Measurements from ENCODE around the gene SCARB2. TPM values are rescaled to one million over a fixed set of nuclear protein-coding genes. Genes with fewer than 3 reads are reported as not detected.

Gene SCARB2
- total RNA-seq, 1 donor = 200 TPM

GRCh38 chr4:76256032-76256431, 42.4 kb upstream of the SCARB2 start:
- Histone ChIP-seq H3K9me3 (ENCODE audit: low read depth, low read length) (no peaks in the 10 kb centered on the region), H3K4me1 (ENCODE audit: insufficient read depth, low read length) (peaks cover 3% of the 10 kb centered on the region), H3K27ac (ENCODE audit: low read depth, low read length) (no peak overlapping the region), H3K4me2 (ENCODE audit: insufficient read depth, low read length) (no peak overlapping the region), H2AFZ (ENCODE audit: low read length) (no peak overlapping the region), H3K79me2 (ENCODE audit: insufficient read depth, low read length) (no peaks in the 10 kb centered on the region), H3K27me3 (ENCODE audit: insufficient read depth, low read length) (peaks cover 47% of the 10 kb centered on the region), H4K20me1 (ENCODE audit: insufficient read depth, low read length) (no peaks in the 10 kb centered on the region), H3K4me3 (ENCODE audit: insufficient read depth, low read length) (no peak overlapping the region), H3K36me3 (ENCODE audit: insufficient read depth, low read length) (no peaks in the 10 kb centered on the region)
- DNase-seq (ENCODE audit: insufficient read length, low spot score, missing footprints) = no peak
- no peak for TF ChIP-seq CTCF (IDR thresholded peaks at IDR 0.05; ENCODE audit: extremely low read depth, low read depth, low read length)

- no peaks in the 10 kb centered on the region for H4K20me1 ChIP-seq (ENCODE audit: insufficient read depth, low read length)
- H3K27me3 ChIP-seq (ENCODE audit: insufficient read depth, low read length) = peaks cover 70% of the 10 kb centered on the region
- no peak overlapping the region for H3K27ac ChIP-seq (ENCODE audit: low read depth, low read length)
- H3K4me3 ChIP-seq (ENCODE audit: insufficient read depth, low read length) = no peak overlapping the region
- H3K4me1 ChIP-seq (ENCODE audit: insufficient read depth, low read length) = peaks cover 4% of the 10 kb centered on the region
- no peak overlapping the region for H3K4me2 ChIP-seq (ENCODE audit: insufficient read depth, low read length)
- H2AFZ ChIP-seq (ENCODE audit: low read length) = no peak overlapping the region
- no peaks in the 10 kb centered on the region for H3K79me2 ChIP-seq (ENCODE audit: insufficient read depth, low read length)
- no peak for TF ChIP-seq CTCF (IDR thresholded peaks at IDR 0.05; ENCODE audit: extremely low read depth, low read depth, low read length)
- H3K36me3 ChIP-seq (ENCODE audit: insufficient read depth, low read length) = no peaks in the 10 kb centered on the region
- no peak for DNase-seq (ENCODE audit: insufficient read length, low spot score, missing footprints)
- H3K9me3 ChIP-seq (ENCODE audit: low read depth, low read length) = no peaks in the 10 kb centered on the region
Measured at GRCh38 chr4:76253511-76253910, 39.9 kb upstream of the SCARB2 start.

- Histone ChIP-seq H4K20me1 (ENCODE audit: insufficient read depth, low read length) (no peaks in the 10 kb centered on the region), H3K4me1 (ENCODE audit: insufficient read depth, low read length) (peaks cover 4% of the 10 kb centered on the region), H3K4me3 (ENCODE audit: insufficient read depth, low read length) (peak overlapping the region; percentile 72), H3K27ac (ENCODE audit: low read depth, low read length) (no peak overlapping the region), H3K79me2 (ENCODE audit: insufficient read depth, low read length) (no peaks in the 10 kb centered on the region), H3K9me3 (ENCODE audit: low read depth, low read length) (no peaks in the 10 kb centered on the region), H3K36me3 (ENCODE audit: insufficient read depth, low read length) (no peaks in the 10 kb centered on the region), H2AFZ (ENCODE audit: low read length) (no peak overlapping the region), H3K27me3 (ENCODE audit: insufficient read depth, low read length) (peaks cover 71% of the 10 kb centered on the region), H3K4me2 (ENCODE audit: insufficient read depth, low read length) (peak overlapping the region; percentile 95)
- DNase-seq (ENCODE audit: insufficient read length, low spot score, missing footprints) = no peak
- TF ChIP-seq CTCF (IDR thresholded peaks at IDR 0.05; ENCODE audit: extremely low read depth, low read depth, low read length) = no peak
Measured at GRCh38 chr4:76252271-76252653, 38.6 kb upstream of the SCARB2 start.

GRCh38 chr4:76251441-76252270, 38.0 kb upstream of the SCARB2 start, which contains the start of gene FAM47E:
Gene FAM47E, plus strand, starts transcription at chr4:76251721. Its CDS starts 26 bp downstream, at chr4:76251747.
- H3K36me3 ChIP-seq (ENCODE audit: insufficient read depth, low read length) = no peaks in the 10 kb centered on the region
- H3K27ac ChIP-seq (ENCODE audit: low read depth, low read length) = no peak within 1 kb of the TSS
- H2AFZ ChIP-seq (ENCODE audit: low read length) = peak within 1 kb of the TSS; percentile 93
- peak within 1 kb of the TSS; percentile 72 for H3K4me3 ChIP-seq (ENCODE audit: insufficient read depth, low read length)
- no peak for TF ChIP-seq CTCF (IDR thresholded peaks at IDR 0.05; ENCODE audit: extremely low read depth, low read depth, low read length)
- H3K9me3 ChIP-seq (ENCODE audit: low read depth, low read length) = no peaks in the 10 kb centered on the region
- H3K4me1 ChIP-seq (ENCODE audit: insufficient read depth, low read length) = peaks cover 4% of the 10 kb centered on the region
- H3K4me2 ChIP-seq (ENCODE audit: insufficient read depth, low read length) = peak within 1 kb of the TSS; percentile 95
- H3K79me2 ChIP-seq (ENCODE audit: insufficient read depth, low read length) = no peaks in the 10 kb centered on the region
- peak; percentile 86 for DNase-seq (ENCODE audit: insufficient read length, low spot score, missing footprints)
- H4K20me1 ChIP-seq (ENCODE audit: insufficient read depth, low read length) = no peaks in the 10 kb centered on the region
- H3K27me3 ChIP-seq (ENCODE audit: insufficient read depth, low read length) = peaks cover 76% of the 10 kb centered on the region

All from osteoblast (primary cell).